Stimulated activated CD8-positive, alpha-beta memory T cell treated with anti-CD3 and anti-CD28 coated beads, Interleukin-7, amount 100 ng/mL, for 24 hours (primary cell): ENCODE measurements around the gene DAGLA.

Experiments
- DNase-seq: peaks from one replicate; pipeline ENCODE4 v3.0.0-alpha.2; 2020; ENCODE audit warnings: low read depth

DAGLA gene

GRCh38 chr11:61709572-61709971 is 29.4 kb downstream of the DAGLA start:
- DNase-seq = no peak

GRCh38 chr11:61710019-61710418 is 29.8 kb downstream of the DAGLA start:
- DNase-seq = no peak

GRCh38 chr11:61711037-61711436 is 30.8 kb downstream of the DAGLA start:
- DNase-seq = no peak

GRCh38 chr11:61711498-61711897 is 31.3 kb downstream of the DAGLA start:
- no peak for DNase-seq

GRCh38 chr11:61712314-61712713 is 32.1 kb downstream of the DAGLA start:
- no peak for DNase-seq

- no peak for DNase-seq
These were observed 32.7 kb downstream of the DAGLA start for GRCh38 chr11:61712846-61713245.

- DNase-seq = no peak
These were observed 33.3 kb downstream of the DAGLA start for GRCh38 chr11:61713464-61713863.

- DNase-seq = no peak
These were observed 33.7 kb downstream of the DAGLA start for GRCh38 chr11:61713906-61714305.

GRCh38 chr11:61714316-61714715 is 34.1 kb downstream of the DAGLA start:
- no peak for DNase-seq

GRCh38 chr11:61714916-61715315 is 34.7 kb downstream of the DAGLA start:
- no peak for DNase-seq

GRCh38 chr11:61715867-61716266 is 35.7 kb downstream of the DAGLA start:
- no peak for DNase-seq

GRCh38 chr11:61716478-61717285 is 36.5 kb downstream of the DAGLA start:
- DNase-seq = no peak

GRCh38 chr11:61717286-61718033 is 37.3 kb downstream of the DAGLA start:
- DNase-seq = no peak

- no peak for DNase-seq
These were observed 37.9 kb downstream of the DAGLA start for GRCh38 chr11:61718046-61718531.

- DNase-seq = no peak
These were observed 38.6 kb downstream of the DAGLA start for GRCh38 chr11:61718621-61719302.

- no peak for DNase-seq
These were observed 39.8 kb downstream of the DAGLA start for GRCh38 chr11:61719978-61720377.

GRCh38 chr11:61720597-61720996 is 40.4 kb downstream of the DAGLA start:
- no peak for DNase-seq

GRCh38 chr11:61724437-61724836 is 44.2 kb downstream of the DAGLA start:
- no peak for DNase-seq

- no peak for DNase-seq
These were observed 45.6 kb downstream of the DAGLA start for GRCh38 chr11:61725781-61726231.

- no peak for DNase-seq
These were observed 46.6 kb downstream of the DAGLA start for GRCh38 chr11:61726775-61727174.

- DNase-seq = no peak
These were observed 47.2 kb downstream of the DAGLA start for GRCh38 chr11:61727401-61727811.
